GM19397 (cell line): ENCODE measurements around the gene ACVR1.

Experiments
- ATAC-seq: cut with Tn5 transposase; IDR thresholded peaks from one replicate; pipeline ENCODE4 v1.9.1; 2021; ENCODE audit warnings: mild to moderate bottlenecking, moderate library complexity; ENCODE audit not compliant: unreplicated experiment

ACVR1 gene

GRCh38 chr2:157857881-157858280 lies 18.2 kb downstream of the ACVR1 start:
- ATAC-seq = no peak

GRCh38 chr2:157856187-157856515 lies 20.0 kb downstream of the ACVR1 start:
- ATAC-seq = no peak

GRCh38 chr2:157853820-157854219 lies 22.3 kb downstream of the ACVR1 start:
- no peak for ATAC-seq

GRCh38 chr2:157853211-157853610 lies 22.9 kb downstream of the ACVR1 start:
- ATAC-seq = no peak

- ATAC-seq = no peak
Measured at GRCh38 chr2:157849591-157849990, 26.5 kb downstream of the ACVR1 start.

- ATAC-seq = no peak
Measured at GRCh38 chr2:157848213-157848612, 27.9 kb downstream of the ACVR1 start.

GRCh38 chr2:157845081-157845480 lies 31.0 kb downstream of the ACVR1 start:
- ATAC-seq = no peak

- no peak for ATAC-seq
Measured at GRCh38 chr2:157843935-157844334, 32.2 kb downstream of the ACVR1 start.

GRCh38 chr2:157843081-157843480 lies 33.0 kb downstream of the ACVR1 start:
- no peak for ATAC-seq

GRCh38 chr2:157842106-157842879 lies 33.8 kb downstream of the ACVR1 start:
- ATAC-seq = no peak

- no peak for ATAC-seq
Measured at GRCh38 chr2:157841485-157841884, 34.6 kb downstream of the ACVR1 start.

GRCh38 chr2:157840568-157841156 lies 35.5 kb downstream of the ACVR1 start:
- ATAC-seq = no peak

GRCh38 chr2:157839822-157840221 lies 36.3 kb downstream of the ACVR1 start:
- ATAC-seq = no peak

- ATAC-seq = no peak
Measured at GRCh38 chr2:157839162-157839801, 36.8 kb downstream of the ACVR1 start.

- ATAC-seq = no peak
Measured at GRCh38 chr2:157838442-157839161, 37.5 kb downstream of the ACVR1 start.

GRCh38 chr2:157837851-157838441 lies 38.2 kb downstream of the ACVR1 start:
- no peak for ATAC-seq

- no peak for ATAC-seq
Measured at GRCh38 chr2:157836531-157836930, 39.6 kb downstream of the ACVR1 start.

GRCh38 chr2:157835425-157835824 lies 40.7 kb downstream of the ACVR1 start:
- no peak for ATAC-seq

GRCh38 chr2:157835006-157835405 lies 41.1 kb downstream of the ACVR1 start:
- ATAC-seq = no peak

GRCh38 chr2:157833721-157834120 lies 42.4 kb downstream of the ACVR1 start:
- ATAC-seq = no peak
